Measurements from ENCODE around the gene IGFALS. TPM values are rescaled to one million over a fixed set of nuclear protein-coding genes. Genes with fewer than 3 reads are reported as not detected.

Gene IGFALS
- 0.44 TPM for polyA plus RNA-seq (ENCODE audit: insufficient read length)

DNA sequence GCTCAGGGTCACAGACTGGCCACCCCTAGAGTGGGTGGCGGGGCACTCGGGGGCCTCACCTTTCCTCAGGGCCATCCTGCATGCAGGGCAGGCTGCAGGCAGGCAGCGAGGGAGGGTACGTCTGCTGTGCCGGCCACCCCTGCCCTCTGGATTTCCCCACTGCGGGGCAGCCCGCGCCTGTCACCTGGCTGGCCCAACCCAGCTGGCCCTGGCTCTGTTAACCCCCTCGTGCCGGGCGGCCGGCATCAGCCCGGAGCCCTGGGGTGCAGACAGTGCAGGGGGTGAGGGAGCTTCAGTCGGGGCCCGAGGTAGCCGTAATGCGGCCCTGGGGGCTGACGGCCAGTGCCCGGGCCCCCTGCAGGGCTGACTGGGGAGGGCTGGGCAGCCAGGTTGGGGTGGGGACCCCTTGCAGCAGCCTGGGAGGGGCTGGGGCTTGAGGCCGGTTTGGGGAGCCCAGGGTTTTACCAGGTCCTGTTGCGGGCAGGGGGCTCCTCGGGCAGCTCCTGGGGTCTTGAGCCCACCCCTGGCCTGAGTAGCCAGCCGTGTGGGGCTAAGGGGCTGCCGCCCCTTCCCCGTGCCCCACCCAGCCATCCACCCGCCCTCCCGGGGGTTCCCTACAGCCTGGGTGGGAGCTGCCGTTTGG is at the start of gene IGFALS:
Gene IGFALS, minus strand, starts transcription at position 128 of the 643 bp plus-strand sequence. Its CDS starts 53 bp downstream, at position 75.
- no peak for DNase-seq (ENCODE audit: low read depth)

GRCh38 chr16:1839554-1839953 is 46.0 kb upstream of the IGFALS start:
- no peak for DNase-seq (ENCODE audit: low read depth)

DNA sequence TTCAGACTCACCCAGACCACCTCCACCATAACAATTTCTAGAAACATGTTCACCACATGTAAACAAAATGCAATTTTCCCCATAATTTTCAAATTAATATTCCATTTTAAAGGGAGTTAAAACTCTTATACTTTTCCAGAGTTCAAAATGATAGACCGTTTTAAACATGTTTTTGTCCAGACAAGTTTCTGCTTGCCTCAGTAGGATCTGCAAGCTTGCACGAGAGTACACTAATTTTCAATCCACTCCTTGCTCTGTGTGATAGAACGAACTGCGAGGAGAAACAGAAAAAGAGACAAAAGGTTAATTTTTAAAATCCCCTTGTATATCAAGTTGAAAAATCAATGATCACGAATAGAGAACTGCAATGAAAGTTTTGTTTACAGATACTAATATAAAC is 40.6 kb upstream of the IGFALS start:
- DNase-seq (ENCODE audit: low read depth), result no peak

GRCh38 chr16:1832838-1833454 is 39.4 kb upstream of the IGFALS start:
- no peak for DNase-seq (ENCODE audit: low read depth)

GRCh38 chr16:1831186-1832075 is 37.9 kb upstream of the IGFALS start:
- DNase-seq (ENCODE audit: low read depth), result no peak

GRCh38 chr16:1830213-1830612 is 36.7 kb upstream of the IGFALS start:
- DNase-seq (ENCODE audit: low read depth), result no peak

- DNase-seq (ENCODE audit: low read depth), result no peak
These were observed 35.3 kb upstream of the IGFALS start for GRCh38 chr16:1828645-1829410.

DNA sequence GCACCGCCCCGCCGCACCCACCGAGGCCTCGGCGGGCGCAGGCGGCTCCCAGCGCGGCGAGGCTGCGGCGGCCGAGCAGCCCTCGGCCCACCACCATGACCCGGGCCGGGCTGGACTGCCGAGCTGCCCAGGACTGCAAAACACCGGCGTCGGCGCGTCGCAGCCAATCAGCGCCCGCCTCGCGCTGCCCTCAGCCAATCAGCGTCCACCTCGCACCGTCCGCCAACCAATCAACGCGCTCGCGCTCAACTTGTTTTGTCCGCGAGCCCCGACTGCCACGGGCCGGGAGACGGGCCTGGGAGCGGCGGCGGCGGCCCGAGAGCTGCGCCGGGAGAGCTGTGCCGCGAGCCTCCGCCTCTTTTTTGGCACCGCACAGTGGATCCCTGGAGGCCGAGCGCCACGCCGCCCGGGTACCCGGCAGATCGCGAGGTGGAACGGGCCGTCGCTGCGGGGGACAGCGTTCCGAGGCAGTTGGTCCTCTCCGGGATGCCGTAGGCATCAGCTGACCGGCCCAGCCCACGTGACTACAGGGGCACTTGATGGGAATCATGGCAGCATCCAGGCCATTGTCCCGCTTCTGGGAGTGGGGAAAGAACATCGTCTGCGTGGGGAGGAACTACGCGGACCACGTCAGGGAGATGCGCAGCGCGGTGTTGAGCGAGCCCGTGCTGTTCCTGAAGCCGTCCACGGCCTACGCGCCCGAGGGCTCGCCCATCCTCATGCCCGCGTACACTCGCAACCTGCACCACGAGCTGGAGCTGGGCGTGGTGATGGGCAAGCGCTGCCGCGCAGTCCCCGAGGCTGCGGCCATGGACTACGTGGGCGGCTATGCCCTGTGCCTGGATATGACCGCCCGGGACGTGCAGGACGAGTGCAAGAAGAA is 33.4 kb upstream of the IGFALS start, which contains the start of the genes FAHD1 and HAGH:
Gene FAHD1, plus strand, starts transcription at position 516 of the 883 bp plus-strand sequence. Its CDS starts 33 bp downstream, at position 549.
Gene HAGH, minus strand, starts transcription at position 135 of the 883 bp plus-strand sequence. Its CDS starts 38 bp downstream, at position 97.
- peak; percentile 82 for DNase-seq (ENCODE audit: low read depth)

DNA sequence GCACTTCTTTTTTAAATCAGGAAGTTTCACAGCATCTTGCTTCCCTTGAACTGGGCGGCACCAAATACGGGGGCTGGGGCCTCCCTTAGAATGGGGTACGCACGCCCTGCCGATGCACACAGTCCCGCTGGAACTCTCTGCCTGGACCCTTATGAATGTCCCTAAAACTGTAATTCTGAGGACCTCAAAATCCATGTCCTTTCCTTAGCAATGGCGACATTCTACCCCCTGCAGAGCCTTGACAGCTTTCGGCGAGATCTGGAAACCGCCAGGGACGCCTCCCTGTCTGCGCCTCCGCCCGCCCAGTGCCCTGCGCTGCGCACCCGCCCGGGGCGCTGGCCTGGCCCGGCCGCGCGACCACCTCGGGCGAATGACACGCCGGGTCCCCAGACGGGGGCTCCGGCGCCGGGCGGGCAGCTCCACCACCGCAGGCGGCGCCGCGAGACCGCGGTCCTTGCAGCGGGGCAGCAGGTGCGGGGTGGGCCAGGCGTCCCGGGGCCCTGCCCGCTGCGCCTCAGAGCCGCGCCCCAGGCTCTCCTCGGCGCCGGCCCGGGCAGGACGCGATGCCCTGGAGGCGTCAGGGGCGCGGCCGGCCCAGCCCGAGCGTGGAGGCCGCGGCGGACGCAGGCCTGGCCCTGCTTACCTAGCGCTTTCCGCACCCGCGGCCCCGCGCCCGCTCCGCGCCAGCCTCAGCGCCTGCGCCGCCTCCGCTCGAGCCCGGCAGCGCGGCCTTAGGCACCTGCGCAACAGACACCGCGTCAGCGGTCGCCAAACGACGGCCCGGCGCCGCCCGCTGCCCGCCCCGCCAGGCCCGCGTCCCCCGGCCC is 32.6 kb upstream of the IGFALS start:
- no peak for DNase-seq (ENCODE audit: low read depth)

GRCh38 chr16:1825381-1825863 is 31.9 kb upstream of the IGFALS start:
- no peak for DNase-seq (ENCODE audit: low read depth)

- DNase-seq (ENCODE audit: low read depth), result no peak
These were observed 30.3 kb upstream of the IGFALS start for GRCh38 chr16:1823821-1824220.

GRCh38 chr16:1822801-1823200 is 29.3 kb upstream of the IGFALS start:
- no peak for DNase-seq (ENCODE audit: low read depth)

DNA sequence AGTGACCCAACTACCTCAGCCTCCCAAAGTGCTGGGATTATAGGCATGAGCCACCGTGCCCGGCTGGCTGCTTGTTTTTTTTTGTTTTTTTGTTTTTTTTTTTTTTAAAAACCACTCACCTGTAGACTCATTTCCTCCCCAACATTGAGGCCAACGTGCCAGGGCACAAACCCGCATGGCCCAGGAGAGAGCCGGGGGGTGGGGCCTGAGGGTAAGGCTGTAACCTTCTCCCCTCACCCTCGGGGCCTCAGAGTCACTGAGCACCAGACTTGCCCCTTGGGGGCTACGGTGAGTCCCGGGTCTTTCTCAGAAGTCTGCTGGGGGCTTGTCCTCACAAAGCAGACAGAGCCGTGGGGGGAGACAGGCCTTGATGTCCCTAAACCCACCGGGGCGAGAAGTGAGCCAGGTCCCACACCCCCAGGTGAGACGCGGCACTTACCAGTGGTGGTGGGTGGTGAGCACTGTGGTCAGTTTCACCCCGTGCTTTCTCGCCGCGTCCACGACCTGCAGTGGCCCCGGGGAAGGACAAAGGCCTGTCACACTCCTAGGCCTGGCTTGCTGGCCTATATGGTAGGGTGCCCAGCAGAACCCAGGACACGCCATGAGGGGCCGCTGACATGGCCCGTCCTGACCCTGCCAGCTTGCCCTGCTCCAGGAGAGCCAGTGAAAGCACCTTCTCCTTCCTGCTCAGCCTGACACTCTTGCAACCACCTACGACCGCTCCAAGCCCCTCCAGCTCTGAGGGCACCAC is 28.5 kb upstream of the IGFALS start:
- DNase-seq (ENCODE audit: low read depth), result no peak

- DNase-seq (ENCODE audit: low read depth), result no peak
These were observed 27.4 kb upstream of the IGFALS start for GRCh38 chr16:1820946-1821290.

DNA sequence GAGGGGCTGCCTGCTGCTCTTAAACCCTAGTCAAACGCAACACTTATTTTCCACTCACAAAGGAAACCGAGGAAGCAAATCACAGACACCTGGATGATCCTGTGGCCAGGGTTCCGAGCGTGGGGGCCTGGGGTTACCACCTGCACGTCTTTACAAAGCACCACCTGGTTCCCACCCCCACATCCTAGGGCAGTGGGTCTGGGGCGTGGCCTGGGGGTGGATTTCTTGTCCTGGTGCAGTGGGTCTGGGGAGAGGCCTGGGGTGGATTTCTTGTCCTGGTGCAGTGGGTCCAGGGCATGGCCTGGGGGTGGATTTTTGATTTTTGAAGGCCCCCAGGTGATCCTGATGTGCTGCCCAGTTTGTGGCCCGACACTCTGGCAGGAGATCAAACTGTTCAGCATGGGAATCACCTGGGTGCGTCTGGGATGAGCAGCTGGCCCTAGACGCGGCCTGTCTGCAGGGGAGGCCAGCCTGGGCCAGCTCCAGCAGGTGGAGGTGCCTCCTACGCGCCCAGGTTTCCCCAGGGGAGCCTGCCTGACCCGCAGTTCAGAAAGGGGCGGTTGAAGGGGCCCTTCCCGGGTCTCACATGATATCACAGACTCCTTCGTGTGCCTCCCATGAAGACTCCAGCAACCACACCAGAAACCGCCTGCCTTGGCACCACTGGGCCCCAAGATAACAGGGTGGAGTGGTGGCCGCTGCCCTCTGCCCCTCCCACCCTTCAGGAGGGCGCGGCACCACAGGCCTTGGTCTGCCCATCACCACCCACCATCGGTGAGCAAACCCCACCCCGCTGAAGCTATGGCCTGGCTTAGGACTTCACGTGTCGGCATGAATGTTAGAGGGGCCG is 26.8 kb upstream of the IGFALS start:
- no peak for DNase-seq (ENCODE audit: low read depth)

DNA sequence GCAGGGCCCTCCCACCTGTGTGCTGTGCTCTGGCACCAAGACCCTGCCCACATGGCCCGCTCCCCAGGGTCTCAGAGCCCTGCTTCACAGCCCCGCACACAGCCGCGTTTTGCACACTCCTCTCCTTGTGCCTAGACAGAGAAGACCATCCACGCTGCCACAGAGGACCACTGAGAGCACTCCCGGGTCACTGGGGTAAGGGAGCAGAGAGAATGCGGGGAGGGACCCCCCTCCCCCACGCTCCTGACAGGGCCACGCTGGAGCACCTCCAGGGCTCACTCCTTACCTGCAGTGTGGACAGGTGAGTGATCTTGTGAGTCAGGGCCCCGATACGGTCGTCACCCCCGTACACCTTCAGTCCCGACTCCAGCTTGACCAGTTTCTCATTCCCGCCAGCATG is 26.1 kb upstream of the IGFALS start:
- no peak for DNase-seq (ENCODE audit: low read depth)

- no peak for DNase-seq (ENCODE audit: low read depth)
These were observed 25.5 kb upstream of the IGFALS start for GRCh38 chr16:1818873-1819525.
